PC-3 (cell line): ENCODE data around the gene UBE2U. TPM values are rescaled to one million over a fixed set of nuclear protein-coding genes. Genes with fewer than 3 reads are reported as not detected.

ENCODE experiments used
- ATAC-seq: fragments of 200-7000 bp; cut with Tn5 transposase; 2 replicates; pipeline ENCODE4 v1.9.1; 2020; ENCODE audit warnings: mild to moderate bottlenecking, moderate library complexity
- BruUV-seq: library from RNA; stranded (reverse); fragments of 400-500 nt; replicated peaks from 2 replicates; lab custom pipeline; 2021; lab: Mats Ljungman, UMichigan
- CTCF ChIA-PET: fragments of 300-600 bp; sonication (Branson Sonifier 250); formaldehyde crosslinking; loops from one replicate; lab custom pipeline; 2022; ENCODE audit warnings: antibody characterized with exemption; lab: Charles Lee
- POLR2A ChIA-PET: fragments of 300-600 bp; sonication (Branson Sonifier 250); formaldehyde crosslinking; loops from one replicate; lab custom pipeline; 2022; ENCODE audit warnings: antibody characterized with exemption; ENCODE audit not compliant: unreplicated experiment; lab: Charles Lee
- DNase-seq: peaks from one replicate; pipeline ENCODE4 v3.0.0-alpha.2; 2015
- H2AFZ ChIP-seq: fragments of 300-600 bp; sonication (generic); 2 replicates; pipeline ENCODE4 v1.6.0; 2016; ENCODE audit warnings: antibody characterized with exemption, low read length
- H3F3A ChIP-seq: fragments of 300-600 bp; sonication (generic); one replicate; pipeline ENCODE4 v1.6.0; 2017; ENCODE audit warnings: antibody characterized with exemption, low read length, control low read depth, mild to moderate bottlenecking; ENCODE audit not compliant: unreplicated experiment
- H3K27ac ChIP-seq: fragments of 300-600 bp; sonication (generic); 2 replicates; pipeline ENCODE4 v1.5.1; 2016; ENCODE audit warnings: mild to moderate bottlenecking, low read length
- H3K27me3 ChIP-seq: fragments of 300-600 bp; sonication (generic); 2 replicates; pipeline ENCODE4 v1.6.1; 2016; ENCODE audit warnings: low read length, mixed read lengths
- H3K36me3 ChIP-seq: fragments of 300-600 bp; sonication (generic); 2 replicates; pipeline ENCODE4 v1.6.1; 2016; ENCODE audit warnings: low read depth, mixed run types, low read length, mixed read lengths
- H3K4me1 ChIP-seq: fragments of 300-600 bp; sonication (generic); 2 replicates; pipeline ENCODE4 v1.5.1; 2016; ENCODE audit warnings: low read length; ENCODE audit not compliant: insufficient read depth
- H3K4me2 ChIP-seq: fragments of 300-600 bp; sonication (generic); 2 replicates; pipeline ENCODE4 v1.6.0; 2016; ENCODE audit warnings: low read length
- H3K4me3 ChIP-seq: fragments of 300-600 bp; sonication (generic); 2 replicates; pipeline ENCODE4 v1.5.1; 2016; ENCODE audit warnings: mild to moderate bottlenecking, low read length, mixed read lengths
- H3K79me2 ChIP-seq: fragments of 300-600 bp; sonication (generic); 2 replicates; pipeline ENCODE4 v1.6.1; 2017; ENCODE audit warnings: low read length, mixed read lengths
- H3K9ac ChIP-seq: fragments of 300-600 bp; sonication (generic); 2 replicates; pipeline ENCODE4 v1.6.0; 2016; ENCODE audit warnings: mild to moderate bottlenecking, low read length
- H3K9me2 ChIP-seq: fragments of 300-600 bp; sonication (generic); replicated peaks from 2 replicates; pipeline ENCODE4 v1.6.1; 2016; ENCODE audit warnings: mixed run types, low read length, mixed read lengths
- H3K9me3 ChIP-seq: fragments of 300-600 bp; sonication (generic); 2 replicates; pipeline ENCODE4 v1.6.1; 2016; ENCODE audit warnings: low read length, mixed read lengths
- H4K20me1 ChIP-seq: fragments of 300-600 bp; sonication (generic); 2 replicates; pipeline ENCODE4 v1.6.1; 2016; ENCODE audit warnings: low read length, mixed read lengths
- CTCF ChIP-seq: fragments of 300-600 bp; sonication (generic); conservative IDR thresholded peaks from 2 replicates; pipeline ENCODE4 v1.5.1; 2017; ENCODE audit warnings: antibody characterized with exemption, low read depth, mild to moderate bottlenecking, low read length
- EZH2 ChIP-seq: fragments of 300-600 bp; sonication (generic); IDR thresholded peaks from one replicate; pipeline ENCODE4 v1.6.1; 2017; ENCODE audit warnings: antibody characterized with exemption, mild to moderate bottlenecking, low read length; ENCODE audit not compliant: unreplicated experiment
- EZH2phosphoT487 ChIP-seq: fragments of 300-600 bp; sonication (generic); IDR thresholded peaks from 2 replicates; pipeline ENCODE4 v1.6.1; 2018; ENCODE audit warnings: mild to moderate bottlenecking, antibody characterized with exemption, low read length, borderline replicate concordance
- intact Hi-C: fragments of 100-400 bp; cut with micrococcal nuclease; formaldehyde crosslinking; loops from 2 replicates; pipeline ENCODE4 v1.9.0; 2023
- total RNA-seq: library from RNA; depleted of rRNA; stranded (reverse); fragments of >200 nt; gene quantifications from 2 replicates; pipeline ENCODE4 v1.2.3, GENCODE V29; 2014

The UBE2U gene
- total RNA-seq, 1 experiment from 2014 or later: not detected

GRCh38 chr1:64171797-64172281, 31.6 kb upstream of the UBE2U start:
- no TSS peak for BruUV-seq
- Histone ChIP-seq H4K20me1 (no peaks in the 10 kb centered on the region), H3K9me2 (no peaks in the 10 kb centered on the region), H3K27ac (peak overlapping the region; percentile 92), H3K27me3 (no peaks in the 10 kb centered on the region), H3K79me2 (no peaks in the 10 kb centered on the region), H3K4me2 (peak overlapping the region; percentile 77), H3K4me1 (peaks cover 31% of the 10 kb centered on the region), H3K4me3 (peak overlapping the region; percentile 34; the same call in 1 of the 2 replicates), H2AFZ (peak overlapping the region; percentile 11; the same call in 1 of the 2 replicates), H3K36me3 (no peaks in the 10 kb centered on the region), H3K9ac (peak overlapping the region; percentile 58), H3F3A (peaks cover 7% of the 10 kb centered on the region), H3K9me3 (no peaks in the 10 kb centered on the region)
- ChIA-PET CTCF (no interaction called here), POLR2A (no interaction called here)
- intact Hi-C loops: loop anchor here (1.0 to 5.0 kb wide), 3 partner anchors 12 to 71 kb away; no protein-coding TSS in a partner anchor
- TF ChIP-seq CTCF (no peak), EZH2 (no peak), EZH2phosphoT487 (no peak)
- ATAC-seq (peak; percentile 69), DNase-seq (peak; percentile 85)

GRCh38 chr1:64172458-64172983, 30.9 kb upstream of the UBE2U start:
- DNase-seq: peak; percentile 91
- Histone ChIP-seq H3K4me3 (0 out of 2 replicates have a peak overlapping the region, but pooled peaks have one; percentile 14), H3K27ac (peak overlapping the region; percentile 92)

GRCh38 chr1:64173336-64173940, 30.0 kb upstream of the UBE2U start:
- BruUV-seq: no TSS peak
- Histone ChIP-seq H3K4me3 (0 out of 2 replicates have a peak overlapping the region, but pooled peaks have one; percentile 14), H2AFZ (no peak overlapping the region), H3K4me1 (peaks cover 31% of the 10 kb centered on the region), H3K9ac (peak overlapping the region; percentile 58), H3F3A (peaks cover 7% of the 10 kb centered on the region), H3K27ac (peak overlapping the region; percentile 92), H3K9me3 (no peaks in the 10 kb centered on the region), H3K36me3 (peaks cover 5% of the 10 kb centered on the region; the same call in 1 of the 2 replicates), H3K4me2 (peak overlapping the region; percentile 77), H4K20me1 (no peaks in the 10 kb centered on the region), H3K27me3 (no peaks in the 10 kb centered on the region), H3K9me2 (no peaks in the 10 kb centered on the region), H3K79me2 (no peaks in the 10 kb centered on the region)
- ChIA-PET CTCF (interaction anchor here (0.6 kb wide), 1 partner anchor 491 kb away, joined by 3 read pairs; no protein-coding TSS in a partner anchor), POLR2A (no interaction called here)
- DNase-seq: peak; percentile 16
- no peak for TF ChIP-seq CTCF
- TF ChIP-seq EZH2phosphoT487: no peak
- no peak for TF ChIP-seq EZH2
- no peak for ATAC-seq
- intact Hi-C loops: loop anchor here (5.0 kb wide), 1 partner anchor 49 kb away; no protein-coding TSS in a partner anchor

More at GRCh38 chr1:64172458-64172983, 30.9 kb upstream of the UBE2U start:
- no peaks in the 10 kb centered on the region for H3K79me2 ChIP-seq
- no peaks in the 10 kb centered on the region for H3K36me3 ChIP-seq
- no peak for TF ChIP-seq EZH2
- peaks cover 7% of the 10 kb centered on the region for H3F3A ChIP-seq
- H3K9me2 ChIP-seq: no peaks in the 10 kb centered on the region
- intact Hi-C loops: loop anchor here (1.0 to 5.0 kb wide), 3 partner anchors 12 to 71 kb away; no protein-coding TSS in a partner anchor
- H3K4me2 ChIP-seq: peak overlapping the region; percentile 77
- peak overlapping the region; percentile 58 for H3K9ac ChIP-seq
- peak; percentile 75 for ATAC-seq
- no TSS peak for BruUV-seq
- peaks cover 31% of the 10 kb centered on the region for H3K4me1 ChIP-seq
- ChIA-PET POLR2A (no interaction called here), CTCF (interaction anchor here (0.6 kb wide), 1 partner anchor 490 kb away, joined by 3 read pairs; no protein-coding TSS in a partner anchor)
- H3K27me3 ChIP-seq: no peaks in the 10 kb centered on the region
- H2AFZ ChIP-seq: no peak overlapping the region; the same call in 1 of the 2 replicates
- no peaks in the 10 kb centered on the region for H4K20me1 ChIP-seq
- H3K9me3 ChIP-seq: no peaks in the 10 kb centered on the region
